PC-3 (cell line): Measurements from ENCODE around the gene HOXB6.

Experiments
- CTCF ChIP-seq: fragments of 300-600 bp; sonication (generic); conservative IDR thresholded peaks from 2 replicates; pipeline ENCODE4 v1.5.1; 2017; ENCODE audit warnings: antibody characterized with exemption, low read depth, mild to moderate bottlenecking, low read length
- EZH2 ChIP-seq: fragments of 300-600 bp; sonication (generic); IDR thresholded peaks from one replicate; pipeline ENCODE4 v1.6.1; 2017; ENCODE audit warnings: antibody characterized with exemption, mild to moderate bottlenecking, low read length; ENCODE audit not compliant: unreplicated experiment

GRCh38 chr17:48643697-48644012 is 38.9 kb upstream of the HOXB6 start:
- TF ChIP-seq CTCF (no peak), EZH2 (no peak)
